ENCODE results near the gene PIP4K2A. TPM values are rescaled to one million over a fixed set of nuclear protein-coding genes. Genes with fewer than 3 reads are reported as not detected.

The PIP4K2A gene
- total and polyA plus RNA-seq, 2 donors (not counting 3 experiments of a cell fraction or from before 2014, with no cell fraction given): 11.8 to 32.6 TPM

GRCh38 chr10:22597138-22597537 lies 117.2 kb downstream of the PIP4K2A start:
- intact Hi-C loops (cut with micrococcal nuclease): no loop called here

More at GRCh38 chr10:22597138-22597537, 117.2 kb downstream of the PIP4K2A start:
- Histone ChIP-seq H3K9me3 (replicated peaks; ENCODE audit: control insufficient read depth, insufficient read depth, low read length) (no peaks in the 10 kb centered on the region), H3K4me3 (replicated peaks in 1 of 3; ENCODE audit: insufficient read depth in 1 of 3, low read depth in 1 of 3, low read length in 3 of 3) (no peak overlapping the region), H3K9me1 (replicated peaks; ENCODE audit: control insufficient read depth, extremely low read depth, insufficient read depth, low read length) (no peaks in the 10 kb centered on the region), H3K79me2 (ENCODE audit: control insufficient read depth, insufficient read depth, low read length) (no peaks in the 10 kb centered on the region), H4K20me1 (replicated peaks; ENCODE audit: control insufficient read depth, extremely low read depth, insufficient read depth, low read length) (no peaks in the 10 kb centered on the region), H3K27ac (ENCODE audit: insufficient read depth, low read depth, low read length) (no peak overlapping the region), H2AFZ (ENCODE audit: low read depth, low read length) (no peak overlapping the region), H3K9ac (replicated peaks; ENCODE audit: extremely low read depth, insufficient read depth, low read length) (no peak overlapping the region), H3K36me3 (ENCODE audit: control insufficient read depth in 2 of 2, extremely low read depth in 1 of 2, insufficient read depth in 2 of 2, low read length in 2 of 2) (peaks cover 0 to 4% of the 10 kb centered on the region in 2 experiments), H3K4me1 (ENCODE audit: control insufficient read depth, extremely low read depth, insufficient read depth, low read length) (peaks cover 11% of the 10 kb centered on the region), H3K4me2 (ENCODE audit: insufficient read depth, low read length) (no peak overlapping the region), H3K27me3 (ENCODE audit: control insufficient read depth in 2 of 2, insufficient read depth in 2 of 2, low read length in 2 of 2) (no peaks in the 10 kb centered on the region)
- DNase-seq (ENCODE audit: low read depth, low spot score) (no peak), FAIRE-seq (no peak)
- dilution Hi-C loops (cut with MboI; ENCODE audit: extremely low pct_ligation_motif_present, low sequenced_read_pairs): no loop called here
- TF ChIP-seq EZH2 (IDR thresholded peaks at IDR 0.05; ENCODE audit: borderline replicate concordance, low read depth, low read length, severe bottlenecking) (no peak), POLR2AphosphoS5 (IDR thresholded peaks at IDR 0.05; ENCODE audit: insufficient read depth, low read depth, low read length) (no peak), POLR2A (IDR thresholded peaks at IDR 0.05; ENCODE audit: low read depth, low read length) (no peak), GATA2 (IDR thresholded peaks at IDR 0.05; ENCODE audit: insufficient read depth, insufficient read length, low read depth, low read length) (no peak), FOS (IDR thresholded peaks at IDR 0.05; ENCODE audit: borderline replicate concordance, insufficient read depth, low read length) (no peak), MYC (IDR thresholded peaks at IDR 0.05; ENCODE audit: low read depth, low read length) (no peak), JUN (IDR thresholded peaks at IDR 0.05; ENCODE audit: borderline replicate concordance, insufficient read depth, insufficient read length, low read depth) (no peak)
- TF ChIP-seq, protein P1, sequence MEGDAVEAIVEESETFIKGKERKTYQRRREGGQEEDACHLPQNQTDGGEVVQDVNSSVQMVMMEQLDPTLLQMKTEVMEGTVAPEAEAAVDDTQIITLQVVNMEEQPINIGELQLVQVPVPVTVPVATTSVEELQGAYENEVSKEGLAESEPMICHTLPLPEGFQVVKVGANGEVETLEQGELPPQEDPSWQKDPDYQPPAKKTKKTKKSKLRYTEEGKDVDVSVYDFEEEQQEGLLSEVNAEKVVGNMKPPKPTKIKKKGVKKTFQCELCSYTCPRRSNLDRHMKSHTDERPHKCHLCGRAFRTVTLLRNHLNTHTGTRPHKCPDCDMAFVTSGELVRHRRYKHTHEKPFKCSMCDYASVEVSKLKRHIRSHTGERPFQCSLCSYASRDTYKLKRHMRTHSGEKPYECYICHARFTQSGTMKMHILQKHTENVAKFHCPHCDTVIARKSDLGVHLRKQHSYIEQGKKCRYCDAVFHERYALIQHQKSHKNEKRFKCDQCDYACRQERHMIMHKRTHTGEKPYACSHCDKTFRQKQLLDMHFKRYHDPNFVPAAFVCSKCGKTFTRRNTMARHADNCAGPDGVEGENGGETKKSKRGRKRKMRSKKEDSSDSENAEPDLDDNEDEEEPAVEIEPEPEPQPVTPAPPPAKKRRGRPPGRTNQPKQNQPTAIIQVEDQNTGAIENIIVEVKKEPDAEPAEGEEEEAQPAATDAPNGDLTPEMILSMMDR (IDR thresholded peaks at IDR 0.05; ENCODE audit: extremely low read depth in 1 of 2, insufficient read depth in 1 of 2, low read depth in 1 of 2, low read length in 2 of 2): no peak
- TF ChIP-seq, protein P2, sequence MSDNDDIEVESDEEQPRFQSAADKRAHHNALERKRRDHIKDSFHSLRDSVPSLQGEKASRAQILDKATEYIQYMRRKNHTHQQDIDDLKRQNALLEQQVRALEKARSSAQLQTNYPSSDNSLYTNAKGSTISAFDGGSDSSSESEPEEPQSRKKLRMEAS (IDR thresholded peaks at IDR 0.05; ENCODE audit: insufficient read depth, insufficient read length): no peak
- CTCF ChIA-PET: interaction anchor here (0.8 to 1.5 kb wide), 2 partner anchors 12 to 392 kb away, joined by 3 read pairs; no protein-coding TSS in a partner anchor
- no TSS peak for BruUV-seq (replicated peaks)
- POLR2A ChIA-PET: no interaction called here
